Ishikawa (cell line): Measurements from ENCODE around the gene HRAS.

Experiments used
- CREB1 ChIP-seq: IDR thresholded peaks from 2 replicates; pipeline ENCODE4 v1.6.1; 2012; ENCODE audit warnings: low read depth
- EP300 ChIP-seq: IDR thresholded peaks from 2 replicates; pipeline ENCODE4 v1.6.1; 2012; ENCODE audit warnings: borderline replicate concordance
- TF ChIP-seq, protein P1 (sequence below): IDR thresholded peaks from 2 replicates; pipeline ENCODE4 v1.6.1; 2012

DNA sequence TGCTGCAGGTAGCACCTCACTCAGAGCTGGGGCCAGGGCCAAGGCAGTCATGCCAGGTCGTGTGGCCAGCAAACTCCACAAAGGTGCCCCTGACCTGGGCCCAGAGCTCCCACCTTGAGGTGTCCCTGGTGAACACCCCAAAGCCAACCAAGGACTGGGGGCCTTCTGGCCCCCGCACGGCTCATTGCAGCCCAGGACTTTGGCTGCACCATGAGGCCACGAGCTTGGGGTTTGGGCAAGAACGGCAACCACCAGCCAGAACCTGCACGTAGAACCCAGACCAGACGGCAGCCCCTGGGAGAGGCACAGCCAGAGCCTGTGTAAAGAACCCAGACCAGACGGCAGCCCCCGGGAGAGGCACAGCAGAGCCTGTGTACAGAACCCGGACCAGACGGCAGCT is 9.8 kb upstream of the HRAS start:
- TF ChIP-seq CREB1: no peak
- TF ChIP-seq EP300: no peak
- TF ChIP-seq, protein P1, sequence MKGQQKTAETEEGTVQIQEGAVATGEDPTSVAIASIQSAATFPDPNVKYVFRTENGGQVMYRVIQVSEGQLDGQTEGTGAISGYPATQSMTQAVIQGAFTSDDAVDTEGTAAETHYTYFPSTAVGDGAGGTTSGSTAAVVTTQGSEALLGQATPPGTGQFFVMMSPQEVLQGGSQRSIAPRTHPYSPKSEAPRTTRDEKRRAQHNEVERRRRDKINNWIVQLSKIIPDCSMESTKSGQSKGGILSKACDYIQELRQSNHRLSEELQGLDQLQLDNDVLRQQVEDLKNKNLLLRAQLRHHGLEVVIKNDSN: no peak
